Breast epithelium (tissue), 4 donors: ENCODE measurements around the gene DAB2IP. TPM values are rescaled to one million over a fixed set of nuclear protein-coding genes. Genes with fewer than 3 reads are reported as not detected.

ENCODE experiments used
- DNase-seq, 2 donors: peaks; one replicate each; pipeline ENCODE4 v3.0.0-alpha.2; 2019; ENCODE audit warnings: low spot score in 2 of 2
- H3K27ac ChIP-seq, 2 donors: fragments of 200-600 bp; sonication (generic) in 1 of 2; one replicate each; pipeline ENCODE4 v1.5.1; 2016 to 2019; ENCODE audit warnings: mild to moderate bottlenecking in 1 of 2
- H3K27me3 ChIP-seq, 2 donors: fragments of 200-600 bp; sonication (generic) in 1 of 2; one replicate each; pipeline versions ENCODE4 v1.5.1 to v1.6.0; 2017 to 2019; ENCODE audit warnings: control low read depth in 1 of 2, mild to moderate bottlenecking in 1 of 2
- H3K36me3 ChIP-seq: fragments of 200-600 bp; one replicate; pipeline ENCODE4 v1.5.1; 2019
- H3K4me1 ChIP-seq, 2 donors: fragments of 200-600 bp; sonication (generic); one replicate each; pipeline ENCODE4 v1.5.1; 2016 to 2019; ENCODE audit warnings: control low read depth in 1 of 2
- H3K4me3 ChIP-seq, 3 donors: fragments of 200-600 bp; sonication (generic); 1 replicate in 2 of 3; 2 replicates in 1 of 3; pipeline ENCODE4 v1.5.1; 2016 to 2019; ENCODE audit warnings: mild to moderate bottlenecking in 3 of 3, moderate library complexity in 2 of 3
- H3K9me3 ChIP-seq, 2 donors: fragments of 200-600 bp; sonication (generic) in 1 of 2; one replicate each; pipeline ENCODE4 v1.5.1; 2016 to 2019; ENCODE audit warnings: control low read depth in 1 of 2
- POLR2A ChIP-seq: fragments of 450-650 bp; IDR thresholded peaks from one replicate; pipeline ENCODE4 v1.6.1; 2016; ENCODE audit warnings: antibody characterized with exemption, mild to moderate bottlenecking, moderate library complexity
- POLR2AphosphoS5 ChIP-seq, 3 donors: sonication (generic); formaldehyde crosslinking; IDR thresholded peaks; one replicate each; pipeline ENCODE4 v1.6.1; 2017; ENCODE audit warnings: antibody characterized with exemption in 3 of 3
- intact Hi-C: fragments of 100-400 bp; cut with DNase I; formaldehyde crosslinking; loops from one replicate; pipeline ENCODE4 v1.15.1; 2023; ENCODE audit warnings: low total_unique reads
- total RNA-seq, 3 donors: library from RNA; depleted of rRNA; stranded (reverse); fragments of >200 nt; gene quantifications; one replicate each; pipeline ENCODE4 v1.1.0, GENCODE V29; 2016
- TF ChIP-seq, protein P1 (sequence below), 3 donors: fragments of 450-650 bp; IDR thresholded peaks; one replicate each; pipeline ENCODE4 v1.5.1; 2016 to 2017; ENCODE audit warnings: antibody characterized with exemption in 3 of 3, mild to moderate bottlenecking in 3 of 3, moderate library complexity in 3 of 3

The DAB2IP gene
- total RNA-seq, 3 donors from 2014 or later = 16.0 to 56.0 (median 55.8) TPM

DNA sequence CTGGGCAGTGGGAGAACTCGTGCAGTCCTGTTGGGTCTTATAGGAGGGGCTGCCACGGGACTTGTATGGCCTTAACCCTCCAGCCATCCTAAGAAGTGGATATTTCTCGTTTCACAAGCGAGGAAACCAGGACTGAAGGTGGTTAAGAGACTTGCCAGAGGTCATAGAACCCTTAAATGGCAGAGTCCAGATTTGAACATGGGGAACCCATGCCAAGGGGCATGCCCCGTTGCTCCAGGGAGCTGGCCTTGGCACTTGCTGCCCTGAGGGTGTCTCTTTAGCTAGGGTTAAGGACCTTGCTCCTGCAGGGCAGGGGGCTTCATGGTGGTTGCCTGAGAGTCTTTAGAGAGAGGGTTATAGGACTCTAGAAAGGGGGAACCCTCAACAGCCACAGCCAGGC, 63.4 kb downstream of the DAB2IP start:
- H3K36me3 ChIP-seq = no peaks in the 10 kb centered on the region
- peak overlapping the region; percentile 46 to 74 for H3K27ac ChIP-seq
- H3K9me3 ChIP-seq = no peaks in the 10 kb centered on the region
- TF ChIP-seq, protein P1, sequence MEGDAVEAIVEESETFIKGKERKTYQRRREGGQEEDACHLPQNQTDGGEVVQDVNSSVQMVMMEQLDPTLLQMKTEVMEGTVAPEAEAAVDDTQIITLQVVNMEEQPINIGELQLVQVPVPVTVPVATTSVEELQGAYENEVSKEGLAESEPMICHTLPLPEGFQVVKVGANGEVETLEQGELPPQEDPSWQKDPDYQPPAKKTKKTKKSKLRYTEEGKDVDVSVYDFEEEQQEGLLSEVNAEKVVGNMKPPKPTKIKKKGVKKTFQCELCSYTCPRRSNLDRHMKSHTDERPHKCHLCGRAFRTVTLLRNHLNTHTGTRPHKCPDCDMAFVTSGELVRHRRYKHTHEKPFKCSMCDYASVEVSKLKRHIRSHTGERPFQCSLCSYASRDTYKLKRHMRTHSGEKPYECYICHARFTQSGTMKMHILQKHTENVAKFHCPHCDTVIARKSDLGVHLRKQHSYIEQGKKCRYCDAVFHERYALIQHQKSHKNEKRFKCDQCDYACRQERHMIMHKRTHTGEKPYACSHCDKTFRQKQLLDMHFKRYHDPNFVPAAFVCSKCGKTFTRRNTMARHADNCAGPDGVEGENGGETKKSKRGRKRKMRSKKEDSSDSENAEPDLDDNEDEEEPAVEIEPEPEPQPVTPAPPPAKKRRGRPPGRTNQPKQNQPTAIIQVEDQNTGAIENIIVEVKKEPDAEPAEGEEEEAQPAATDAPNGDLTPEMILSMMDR (IDR thresholded peaks at IDR 0.05) = no peak
- no peak for TF ChIP-seq POLR2AphosphoS5 (IDR thresholded peaks at IDR 0.05)
- no peak for TF ChIP-seq POLR2A
- no peak overlapping the region for H3K4me3 ChIP-seq
- intact Hi-C loops = no loop called here
- no peak for DNase-seq
- peaks cover 13 to 37% of the 10 kb centered on the region in 2 donors for H3K4me1 ChIP-seq
- no peaks in the 10 kb centered on the region for H3K27me3 ChIP-seq

DNA sequence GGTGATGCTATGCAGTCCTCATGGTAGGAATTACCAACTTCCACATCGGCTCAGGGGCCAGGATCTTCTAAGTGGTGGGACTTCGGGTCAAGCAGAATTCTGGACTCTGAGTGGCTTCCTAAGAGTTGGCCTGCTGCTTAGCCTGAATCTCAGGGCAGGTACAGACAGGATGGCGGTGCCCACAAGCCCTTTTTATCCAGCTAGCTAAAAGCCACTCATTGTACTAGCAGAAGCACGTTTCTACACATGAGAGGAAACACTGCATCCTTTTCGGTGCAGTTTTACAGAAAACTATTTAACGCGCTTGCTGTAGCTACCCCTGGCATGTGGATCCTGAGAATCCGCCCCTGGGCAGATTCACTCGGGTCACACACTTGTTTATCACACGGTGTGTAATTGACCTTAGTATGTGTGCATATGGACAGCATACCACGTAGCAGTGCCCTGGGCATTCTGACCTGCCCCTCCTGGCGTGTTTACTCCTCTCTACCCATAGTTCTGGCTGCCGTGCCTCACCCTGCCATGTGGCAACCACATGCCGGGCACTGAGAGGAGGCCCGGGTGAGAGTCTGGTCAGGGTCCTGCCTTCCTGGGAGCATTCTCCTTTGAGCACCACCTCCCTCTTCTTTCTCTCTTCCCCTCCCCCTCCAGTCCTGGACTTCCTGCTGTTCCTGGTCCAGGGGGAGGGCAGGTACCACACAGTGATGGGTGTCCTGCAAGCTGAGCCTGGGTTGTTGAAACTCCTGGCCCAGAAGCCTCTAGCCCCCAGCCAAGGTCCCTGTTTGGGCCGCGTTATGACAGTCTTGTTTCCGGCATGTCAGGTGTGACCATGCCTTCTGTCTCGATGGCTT, 65.9 kb downstream of the DAB2IP start:
- Histone ChIP-seq H3K4me1 (peaks cover 13 to 60% of the 10 kb centered on the region in 2 donors), H3K27me3 (no peaks in the 10 kb centered on the region), H3K27ac (peak overlapping the region; percentile 86 to 88), H3K36me3 (no peaks in the 10 kb centered on the region), H3K9me3 (no peaks in the 10 kb centered on the region), H3K4me3 (peak overlapping the region in 1 of 3 donors; percentile 12)
- DNase-seq = peak in 1 of 2 donors; percentile 78
- TF ChIP-seq POLR2A = no peak
- TF ChIP-seq, protein P1 (IDR thresholded peaks at IDR 0.05) = no peak
- no peak for TF ChIP-seq POLR2AphosphoS5 (IDR thresholded peaks at IDR 0.05)
- intact Hi-C loops = no loop called here

DNA sequence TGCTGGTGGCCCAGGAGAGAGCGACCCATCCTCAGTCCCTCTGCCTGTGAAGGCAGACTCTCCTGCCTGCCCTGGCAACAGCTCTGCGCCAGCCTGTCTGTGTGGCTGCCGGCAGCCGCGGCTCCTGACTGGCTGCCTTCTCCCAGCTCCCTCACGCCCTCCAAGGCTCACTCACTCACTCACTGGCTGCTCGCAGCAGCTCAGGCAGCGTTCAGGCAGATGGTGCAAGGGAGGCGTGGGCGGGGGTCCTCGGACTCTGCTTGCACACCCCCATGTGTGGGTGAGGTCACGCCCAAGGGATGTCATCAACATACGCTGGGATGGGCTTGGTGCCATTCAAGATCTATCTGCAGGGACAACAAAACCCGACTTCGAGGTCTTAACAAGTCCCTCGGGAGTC, 66.7 kb downstream of the DAB2IP start:
- Histone ChIP-seq H3K27me3 (no peaks in the 10 kb centered on the region), H3K36me3 (no peaks in the 10 kb centered on the region), H3K27ac (peak overlapping the region; percentile 86 to 88), H3K9me3 (no peaks in the 10 kb centered on the region), H3K4me3 (peak overlapping the region in 1 of 3 donors; percentile 33), H3K4me1 (peaks cover 17 to 63% of the 10 kb centered on the region in 2 donors)
- no peak for DNase-seq
- intact Hi-C loops = no loop called here
- TF ChIP-seq, protein P1 (IDR thresholded peaks at IDR 0.05) = no peak
- no peak for TF ChIP-seq POLR2A
- TF ChIP-seq POLR2AphosphoS5 (IDR thresholded peaks at IDR 0.05) = no peak

DNA sequence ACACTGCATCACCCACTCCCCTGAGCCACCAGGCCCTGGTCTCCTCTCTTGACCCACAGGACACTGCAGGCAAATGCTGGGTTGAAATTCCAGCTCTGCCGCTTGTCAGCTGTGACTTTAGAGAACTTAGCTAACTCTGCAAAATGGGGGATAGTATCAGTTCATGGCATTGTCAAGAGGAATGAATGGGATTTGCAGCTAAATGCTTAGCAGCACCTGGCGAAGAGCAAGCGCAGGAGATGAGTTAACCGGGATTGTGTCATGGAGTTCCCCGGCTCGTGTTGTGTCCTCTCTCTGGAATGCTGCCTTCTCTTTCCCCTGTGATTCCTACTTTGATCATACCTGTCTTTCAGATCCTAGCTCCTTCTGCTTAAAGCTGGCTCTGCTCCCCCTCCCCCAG, 67.1 kb downstream of the DAB2IP start:
- H3K36me3 ChIP-seq = no peaks in the 10 kb centered on the region
- TF ChIP-seq POLR2A (no peak), POLR2AphosphoS5 (IDR thresholded peaks at IDR 0.05) (no peak)
- TF ChIP-seq, protein P1 (IDR thresholded peaks at IDR 0.05) = no peak
- H3K9me3 ChIP-seq = no peaks in the 10 kb centered on the region
- peak overlapping the region; percentile 86 to 88 for H3K27ac ChIP-seq
- H3K4me1 ChIP-seq = peaks cover 21 to 67% of the 10 kb centered on the region in 2 donors
- intact Hi-C loops = no loop called here
- H3K4me3 ChIP-seq = peak overlapping the region in 1 of 3 donors; percentile 33
- no peak for DNase-seq
- no peaks in the 10 kb centered on the region for H3K27me3 ChIP-seq

DNA sequence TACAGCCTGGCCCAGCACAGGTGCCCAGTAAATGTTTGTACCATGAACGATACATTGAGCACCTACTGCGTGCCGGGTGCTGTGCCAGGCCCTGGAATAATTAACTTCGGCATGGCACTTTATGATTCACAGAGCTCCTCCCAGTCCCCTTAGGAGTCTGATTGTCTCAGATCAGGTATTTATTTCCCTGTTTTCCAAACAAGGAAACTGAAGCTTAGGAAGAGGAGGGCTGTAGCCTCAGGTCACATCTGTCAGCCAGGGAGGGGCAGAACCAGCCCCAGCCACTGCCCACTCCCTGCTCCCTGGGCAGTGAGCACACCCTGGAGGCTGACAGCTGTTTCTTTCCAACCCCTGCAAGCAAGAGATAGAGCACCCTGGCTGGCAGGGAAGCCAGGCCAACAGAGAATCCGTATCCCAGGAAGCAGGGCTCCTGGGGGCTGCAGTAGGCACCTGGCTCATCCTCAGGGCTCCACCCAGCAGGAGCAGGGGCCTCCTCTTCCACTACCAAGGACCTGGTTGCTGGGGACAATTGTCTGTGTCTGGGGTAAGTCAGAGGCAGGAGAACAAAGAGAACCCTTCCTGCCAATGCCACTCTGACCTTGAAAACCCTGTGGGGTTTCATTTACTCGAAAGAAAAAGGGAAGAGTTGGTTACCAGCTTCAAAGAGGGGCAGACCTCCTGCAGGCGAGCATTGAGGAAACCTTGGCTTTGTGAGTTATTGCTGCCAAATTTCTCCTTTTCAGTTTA, 69.0 kb downstream of the DAB2IP start:
- intact Hi-C loops = no loop called here
- no peak overlapping the region for H3K4me3 ChIP-seq
- no peaks in the 10 kb centered on the region for H3K36me3 ChIP-seq
- H3K9me3 ChIP-seq = no peaks in the 10 kb centered on the region
- H3K27me3 ChIP-seq = no peaks in the 10 kb centered on the region
- no peak for TF ChIP-seq POLR2A
- TF ChIP-seq, protein P1 (IDR thresholded peaks at IDR 0.05) = no peak
- no peak for TF ChIP-seq POLR2AphosphoS5 (IDR thresholded peaks at IDR 0.05)
- DNase-seq = no peak
- peak overlapping the region; percentile 86 to 88 for H3K27ac ChIP-seq
- H3K4me1 ChIP-seq = peaks cover 26 to 85% of the 10 kb centered on the region in 2 donors
